Measurements from ENCODE around the gene IKZF3.
"Not testable (repeated sequence)": the region's sequence is repeated elsewhere in the genome, so short reads cannot be mapped to it uniquely, and the experiment has no call there.

- TF ChIP-seq, protein P1, sequence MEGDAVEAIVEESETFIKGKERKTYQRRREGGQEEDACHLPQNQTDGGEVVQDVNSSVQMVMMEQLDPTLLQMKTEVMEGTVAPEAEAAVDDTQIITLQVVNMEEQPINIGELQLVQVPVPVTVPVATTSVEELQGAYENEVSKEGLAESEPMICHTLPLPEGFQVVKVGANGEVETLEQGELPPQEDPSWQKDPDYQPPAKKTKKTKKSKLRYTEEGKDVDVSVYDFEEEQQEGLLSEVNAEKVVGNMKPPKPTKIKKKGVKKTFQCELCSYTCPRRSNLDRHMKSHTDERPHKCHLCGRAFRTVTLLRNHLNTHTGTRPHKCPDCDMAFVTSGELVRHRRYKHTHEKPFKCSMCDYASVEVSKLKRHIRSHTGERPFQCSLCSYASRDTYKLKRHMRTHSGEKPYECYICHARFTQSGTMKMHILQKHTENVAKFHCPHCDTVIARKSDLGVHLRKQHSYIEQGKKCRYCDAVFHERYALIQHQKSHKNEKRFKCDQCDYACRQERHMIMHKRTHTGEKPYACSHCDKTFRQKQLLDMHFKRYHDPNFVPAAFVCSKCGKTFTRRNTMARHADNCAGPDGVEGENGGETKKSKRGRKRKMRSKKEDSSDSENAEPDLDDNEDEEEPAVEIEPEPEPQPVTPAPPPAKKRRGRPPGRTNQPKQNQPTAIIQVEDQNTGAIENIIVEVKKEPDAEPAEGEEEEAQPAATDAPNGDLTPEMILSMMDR (IDR thresholded peaks at IDR 0.05; ENCODE audit: borderline replicate concordance, extremely low read depth, low read length, poor library complexity, severe bottlenecking) = not testable (repeated sequence)
- TF ChIP-seq EZH2 (IDR thresholded peaks at IDR 0.05; ENCODE audit: borderline replicate concordance, low read depth, low read length, severe bottlenecking) = not testable (repeated sequence)
Observed at GRCh38 chr17:39886102-39886501, 22.0 kb upstream of the IKZF3 start.
